G401 (cell line): ENCODE data around the gene DMRT2. TPM values are rescaled to one million over a fixed set of nuclear protein-coding genes. Genes with fewer than 3 reads are reported as not detected.

ENCODE experiments used
- DNase-seq: peaks from one replicate; pipeline ENCODE4 v3.0.0-alpha.2; 2015; ENCODE audit warnings: low spot score
- in situ Hi-C: cut with HindIII; loops from 2 replicates; pipeline ENCODE4 v1.10.0; 2016; ENCODE audit warnings: low sequenced_read_pairs, mixed read lengths
- total RNA-seq: library from RNA; depleted of rRNA; stranded (reverse); fragments of >200 nt; shearing (Covaris generic); gene quantifications from 2 replicates; pipeline ENCODE4 v1.2.3, GENCODE V29; 2014

The DMRT2 gene
- total RNA-seq, 1 experiment from 2014 or later: not detected

GRCh38 chr9:1046639-1047572 lies 3.3 kb upstream of the DMRT2 start:
- DNase-seq: no peak
- in situ Hi-C loops: no loop called here

DNA sequence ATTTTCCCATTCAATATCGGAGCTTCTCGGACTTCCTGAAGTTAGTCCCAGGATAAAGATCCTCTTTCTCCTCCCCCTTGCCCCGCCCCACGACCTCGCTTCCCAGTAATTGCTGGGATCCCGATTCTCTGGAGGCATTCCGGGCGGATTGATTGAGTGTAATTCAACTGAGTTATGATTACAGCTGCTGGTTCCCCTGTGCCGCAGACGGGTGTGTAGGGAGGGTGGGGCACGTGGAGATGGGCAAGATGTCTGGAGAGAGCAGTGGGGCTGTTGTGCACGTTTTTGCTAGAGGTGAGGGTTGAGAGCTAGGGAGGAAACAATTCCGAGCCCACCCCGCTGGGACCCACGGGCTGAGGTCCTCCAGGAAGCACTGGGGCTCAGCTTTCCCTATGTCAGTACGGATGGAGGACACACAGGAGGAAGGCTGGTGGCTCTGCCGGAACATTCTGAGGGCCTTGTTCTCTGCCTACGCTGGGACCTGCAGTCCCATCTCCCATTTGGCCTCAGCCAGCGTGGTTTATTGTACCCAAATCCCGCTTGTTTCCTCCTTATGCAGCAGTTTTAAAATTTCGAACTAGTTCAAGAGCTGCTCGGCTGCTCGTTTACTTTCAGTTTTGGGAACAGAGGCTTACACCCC lies 2.4 kb upstream of the DMRT2 start:
- in situ Hi-C loops: no loop called here
- DNase-seq: no peak

DNA sequence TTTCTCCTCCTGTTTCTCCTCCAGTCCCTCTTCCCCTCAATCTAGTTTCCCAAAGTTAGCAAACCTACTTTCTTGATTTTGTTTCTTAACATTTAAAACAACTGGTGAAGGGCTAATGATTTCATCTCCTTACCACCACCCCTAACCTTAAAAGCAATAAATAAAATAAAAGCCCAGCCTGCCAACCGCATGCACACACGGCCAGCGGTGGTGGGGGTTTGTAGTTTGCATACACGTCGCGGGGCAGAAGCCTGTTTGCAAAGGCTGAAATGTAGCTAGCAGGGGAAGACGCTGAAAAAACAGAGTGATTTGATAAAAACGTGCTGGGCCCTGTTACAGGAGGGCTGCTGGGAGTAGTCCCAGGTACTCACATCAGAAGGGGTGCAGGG lies 1.9 kb upstream of the DMRT2 start:
- no peak for DNase-seq
- in situ Hi-C loops: no loop called here

DNA sequence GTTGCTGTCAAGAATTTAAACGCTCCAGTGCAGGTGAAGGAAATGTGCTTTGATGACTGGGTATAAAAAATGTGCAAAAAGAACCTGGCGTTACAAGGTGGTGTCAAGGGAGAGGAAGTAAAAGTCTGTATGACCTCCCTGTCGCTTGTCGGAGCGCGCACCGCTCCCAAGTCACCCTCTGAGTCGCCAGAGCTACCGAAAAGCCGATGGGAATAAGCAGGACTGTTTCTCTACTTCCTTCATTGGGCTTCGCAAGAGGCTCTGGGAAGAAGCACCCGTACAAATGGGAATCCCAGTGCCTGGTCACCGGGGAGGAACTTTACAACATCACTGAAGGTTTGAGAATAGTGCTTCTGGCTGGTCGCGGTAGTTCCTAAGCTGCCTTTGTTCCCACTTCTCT lies 1.3 kb upstream of the DMRT2 start:
- DNase-seq: no peak
- in situ Hi-C loops: no loop called here

GRCh38 chr9:1049641-1050040 lies 516 bp upstream of the DMRT2 start:
- in situ Hi-C loops: no loop called here
- DNase-seq: no peak

DNA sequence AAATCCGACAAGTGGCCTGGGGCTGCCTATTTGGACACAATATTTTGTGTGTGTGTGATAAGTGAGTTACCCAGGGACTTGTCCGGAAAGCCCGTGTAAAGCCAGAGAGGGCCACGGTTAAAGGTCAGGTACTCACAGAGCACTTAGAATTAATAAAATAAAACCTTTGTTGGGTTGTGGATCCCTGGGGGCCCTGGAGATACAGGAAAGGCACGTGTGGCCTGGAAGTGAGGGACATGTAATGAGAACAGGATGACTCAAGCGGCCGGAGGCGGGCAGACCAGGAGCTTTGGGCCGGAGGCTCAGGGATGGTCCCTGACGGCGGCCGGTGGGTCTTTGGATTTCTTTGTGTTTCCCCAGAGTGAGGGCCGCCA lies 1.0 kb downstream of the DMRT2 start:
- DNase-seq: no peak
- in situ Hi-C loops: no loop called here

DNA sequence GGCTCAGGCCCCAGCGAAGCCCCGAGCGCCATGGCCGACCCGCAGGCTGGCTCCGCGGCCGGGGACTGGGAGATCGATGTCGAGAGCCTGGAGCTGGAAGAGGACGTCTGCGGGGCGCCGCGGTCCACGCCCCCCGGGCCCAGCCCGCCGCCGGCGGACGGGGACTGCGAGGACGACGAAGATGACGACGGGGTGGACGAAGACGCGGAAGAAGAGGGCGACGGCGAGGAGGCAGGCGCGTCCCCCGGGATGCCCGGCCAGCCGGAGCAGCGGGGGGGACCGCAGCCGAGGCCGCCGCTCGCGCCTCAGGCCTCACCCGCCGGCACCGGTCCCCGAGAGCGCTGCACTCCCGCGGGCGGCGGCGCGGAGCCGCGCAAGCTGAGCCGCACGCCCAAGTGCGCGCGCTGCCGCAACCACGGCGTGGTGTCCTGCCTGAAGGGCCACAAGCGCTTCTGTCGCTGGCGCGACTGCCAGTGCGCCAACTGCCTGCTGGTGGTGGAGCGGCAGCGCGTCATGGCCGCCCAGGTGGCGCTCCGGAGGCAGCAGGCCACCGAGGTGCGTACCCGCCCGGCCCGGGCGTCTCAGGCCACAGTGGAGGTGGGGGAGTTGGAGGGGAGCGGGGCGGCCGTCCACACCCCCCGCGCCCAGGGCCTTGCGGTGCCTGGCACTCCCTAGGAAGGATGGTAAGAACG lies 1.6 kb downstream of the DMRT2 start:
- in situ Hi-C loops: no loop called here
- DNase-seq: no peak

DNA sequence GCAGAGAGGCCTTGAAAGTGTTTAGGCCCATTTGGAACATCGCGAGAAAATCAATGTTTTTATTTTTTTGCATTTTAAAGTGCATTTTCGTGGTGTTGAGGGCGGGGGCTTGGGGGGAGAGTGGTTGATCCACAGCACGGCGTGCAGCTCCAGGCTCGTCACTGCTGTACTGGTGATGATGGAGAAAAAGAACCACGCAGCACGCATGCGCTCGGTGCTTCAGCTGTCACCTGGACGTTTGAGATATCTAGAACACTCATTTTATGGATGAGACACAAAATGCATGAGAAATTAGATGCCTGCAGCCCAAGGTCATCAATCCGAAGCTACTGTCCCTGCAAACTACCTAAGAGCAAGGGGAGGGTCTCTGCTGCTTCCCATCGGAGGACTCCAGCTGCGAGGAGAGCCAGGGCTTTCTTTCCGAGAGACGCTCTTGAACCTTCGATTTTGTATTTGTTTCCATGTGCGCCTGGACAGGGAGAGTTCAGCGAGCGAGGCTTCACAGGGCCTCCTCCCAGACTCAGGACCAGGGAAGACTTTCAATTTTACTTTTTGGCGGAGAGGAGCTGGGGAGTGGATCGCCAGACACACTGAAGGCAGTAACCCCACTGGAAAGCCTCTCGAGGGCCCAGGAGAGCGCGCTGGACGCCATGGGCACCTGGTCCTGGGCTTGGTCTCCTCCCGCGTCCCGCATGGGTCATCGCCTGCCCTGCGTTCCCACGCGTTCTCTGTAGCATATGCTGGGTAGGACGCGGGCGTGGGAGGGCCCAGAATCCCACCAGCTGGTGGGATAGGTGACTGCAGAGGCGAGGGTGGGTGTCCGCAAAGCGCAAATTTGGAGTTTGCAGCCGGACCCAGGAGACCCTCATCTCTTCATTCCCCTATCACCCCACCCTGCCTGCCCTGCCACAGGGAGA lies 2.5 kb downstream of the DMRT2 start:
- DNase-seq: no peak
- in situ Hi-C loops: no loop called here

- in situ Hi-C loops: no loop called here
- no peak for DNase-seq
These were observed 3.1 kb downstream of the DMRT2 start for GRCh38 chr9:1053282-1053621.

GRCh38 chr9:1053986-1054425 lies 3.8 kb downstream of the DMRT2 start:
- in situ Hi-C loops: no loop called here

DNA sequence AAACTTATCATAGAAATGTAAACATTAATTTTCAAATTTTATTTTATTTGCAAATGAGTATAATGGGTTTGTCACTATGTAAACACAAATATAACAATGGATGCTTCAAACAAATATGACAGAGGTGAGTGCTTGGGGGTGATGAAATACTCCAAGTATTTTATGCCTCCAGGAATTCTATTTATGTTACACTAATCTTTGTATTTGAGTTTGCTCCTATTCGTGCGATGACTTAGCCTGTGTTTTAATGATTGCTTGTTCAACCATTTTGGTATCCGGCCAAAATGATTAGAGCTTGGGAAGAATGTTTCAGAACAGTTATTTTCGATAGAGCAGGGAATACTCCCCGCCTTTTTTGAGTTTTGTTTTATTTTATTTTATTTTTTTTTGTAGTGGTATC lies 5.0 kb downstream of the DMRT2 start:
- no peak for DNase-seq
- in situ Hi-C loops: no loop called here

More at GRCh38 chr9:1053986-1054425, 3.8 kb downstream of the DMRT2 start:
- no peak for DNase-seq

- in situ Hi-C loops: no loop called here
- peak; percentile 3 for DNase-seq
These were observed 7.8 kb downstream of the DMRT2 start for GRCh38 chr9:1057910-1058309.

DNA sequence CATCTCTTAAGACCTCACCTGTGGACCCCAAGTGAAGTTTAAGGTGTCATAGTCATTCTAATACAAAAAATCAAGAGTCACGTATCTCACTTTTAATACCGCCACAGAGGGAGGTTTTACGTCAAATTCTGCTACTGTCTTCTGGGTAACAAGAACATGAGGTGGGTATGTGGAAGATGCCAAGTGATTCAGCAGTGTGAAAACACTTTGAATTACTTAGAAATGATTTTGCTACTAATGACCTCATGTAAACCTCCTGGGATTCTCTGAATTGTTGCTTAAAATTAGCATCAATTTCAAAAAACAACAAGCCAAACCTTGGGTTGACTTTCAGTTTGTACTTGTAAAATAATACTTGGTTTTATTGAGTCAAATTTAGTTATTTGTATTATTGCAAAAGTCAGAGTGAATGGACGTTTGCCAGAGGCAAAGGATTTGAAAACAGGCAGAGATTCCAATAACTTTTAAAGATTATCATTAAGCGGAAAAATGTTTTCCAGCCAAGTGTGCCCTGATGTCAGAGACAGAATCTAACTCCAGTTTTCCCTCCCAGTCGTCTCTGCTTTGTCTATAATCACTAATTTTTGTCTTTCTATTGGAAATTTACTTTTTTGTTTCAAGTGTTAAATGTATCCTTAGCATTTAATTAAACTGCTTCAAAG lies 8.8 kb downstream of the DMRT2 start:
- DNase-seq: no peak
- in situ Hi-C loops: no loop called here

- in situ Hi-C loops: no loop called here
- DNase-seq: no peak
These were observed 15.0 kb downstream of the DMRT2 start for GRCh38 chr9:1065130-1065529.

DNA sequence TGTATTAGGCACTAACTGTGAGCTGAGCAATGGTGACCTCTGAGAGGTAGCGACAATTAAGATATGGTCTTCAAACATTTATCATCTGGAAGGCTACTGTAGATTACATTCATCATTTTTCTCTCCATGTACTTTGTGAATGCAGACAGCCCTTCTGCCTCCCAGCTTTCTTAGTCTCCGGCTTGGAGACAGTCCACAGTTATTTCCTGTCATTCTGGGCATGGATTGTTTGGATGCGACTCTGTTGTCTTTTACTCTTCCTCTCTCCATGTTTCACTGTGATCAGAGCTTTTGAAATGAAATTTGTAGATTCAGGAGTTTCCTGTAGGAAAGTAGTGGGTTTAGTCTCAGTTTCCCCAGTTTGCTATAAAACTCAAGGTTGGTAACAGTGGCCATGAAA lies 20.5 kb downstream of the DMRT2 start:
- in situ Hi-C loops: no loop called here
- no peak for DNase-seq

- in situ Hi-C loops: no loop called here
- DNase-seq: no peak
These were observed 21.6 kb downstream of the DMRT2 start for GRCh38 chr9:1071730-1072129.

DNA sequence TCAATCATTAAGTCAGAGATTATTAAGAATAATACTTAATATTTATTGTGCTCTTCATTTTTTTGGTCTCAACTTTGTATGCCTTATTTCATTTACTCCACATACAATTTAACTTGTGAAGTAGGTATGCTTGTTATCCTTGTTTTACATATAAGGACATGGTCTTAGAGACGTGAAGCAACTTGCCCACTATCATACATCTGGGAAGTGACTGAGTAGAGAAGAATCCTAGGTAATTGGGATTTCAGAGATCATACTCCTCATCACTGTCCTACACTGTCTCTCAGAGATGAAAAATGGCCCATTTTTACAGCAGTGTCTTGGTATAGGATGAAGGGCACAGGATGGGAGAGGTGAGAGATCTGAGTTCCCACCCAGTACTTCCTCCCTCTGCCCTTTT lies 23.3 kb downstream of the DMRT2 start:
- DNase-seq: no peak
- in situ Hi-C loops: no loop called here

GRCh38 chr9:1077616-1078015 lies 27.5 kb downstream of the DMRT2 start:
- in situ Hi-C loops: no loop called here
- no peak for DNase-seq
